ENCODE measurements around the gene TUBA4A.
A peak's percentile ranks its signal among the peaks of the same experiment; 100 is the strongest.

TUBA4A gene

GRCh38 chr2:219250049-219250781 lies 3.5 kb downstream of the TUBA4A start:
- Histone ChIP-seq H3K4me3 (ENCODE audit: low read depth in 1 of 2, low read length in 1 of 2) (peak overlapping the region; percentile 96 to 99), H3K27ac (peak overlapping the region; percentile 95), H3K36me3 (peaks cover 41% of the 10 kb centered on the region), H3K4me1 (ENCODE audit: control insufficient read depth in 1 of 2, insufficient read depth in 1 of 2, low read depth in 1 of 2, low read length in 1 of 2) (peaks cover 79 to 80% of the 10 kb centered on the region in 2 experiments), H3K9me3 (no peaks in the 10 kb centered on the region), H3K27me3 (no peaks in the 10 kb centered on the region)
- no peak for TF ChIP-seq CTCF (IDR thresholded peaks at IDR 0.05)

DNA sequence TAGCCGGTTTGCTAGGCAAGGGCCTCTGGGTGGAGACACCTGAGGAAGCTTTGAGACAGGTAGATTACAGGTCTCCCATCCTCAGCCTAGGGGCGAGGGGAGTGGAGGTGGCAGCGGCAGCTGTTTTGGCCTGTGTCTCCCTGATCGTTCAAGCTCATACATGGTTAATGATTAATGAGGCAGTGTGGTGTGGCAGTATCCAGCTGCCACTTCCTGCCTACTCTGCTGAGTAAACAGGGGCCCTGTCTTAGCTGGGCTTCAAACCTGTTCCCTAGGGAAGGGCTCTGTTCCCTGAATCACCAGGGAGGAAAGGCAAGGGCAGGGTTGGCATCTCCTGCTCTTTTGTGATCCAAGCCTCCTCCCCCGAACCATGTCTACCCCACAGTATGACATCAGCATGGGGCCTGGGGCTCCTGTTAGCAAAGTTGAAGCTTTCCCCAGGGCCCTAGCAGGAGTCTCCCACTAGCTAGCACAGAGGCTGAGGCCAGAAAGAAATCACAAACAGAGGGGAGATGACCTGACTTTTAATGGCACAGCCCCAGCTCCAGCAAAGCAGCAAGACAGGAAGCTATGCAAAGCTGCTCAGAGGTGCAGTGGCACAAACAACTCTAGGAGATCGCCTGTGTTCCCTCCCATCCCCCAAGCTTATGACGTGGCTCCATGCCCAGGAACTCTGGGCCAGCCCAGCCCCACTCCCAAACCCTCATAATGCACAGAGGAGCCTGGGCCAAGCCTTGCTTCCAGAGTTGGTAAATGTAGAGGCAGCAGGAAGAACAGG lies 4.3 kb downstream of the TUBA4A start:
- Histone ChIP-seq H3K27ac (peak overlapping the region; percentile 95), H3K4me3 (ENCODE audit: low read depth in 1 of 2, low read length in 1 of 2) (peak overlapping the region; percentile 96 to 99), H3K27me3 (no peaks in the 10 kb centered on the region), H3K4me1 (ENCODE audit: control insufficient read depth in 1 of 2, insufficient read depth in 1 of 2, low read depth in 1 of 2, low read length in 1 of 2) (peaks cover 79 to 81% of the 10 kb centered on the region in 2 experiments), H3K36me3 (peaks cover 41% of the 10 kb centered on the region), H3K9me3 (no peaks in the 10 kb centered on the region)
- TF ChIP-seq CTCF (IDR thresholded peaks at IDR 0.05): no peak

- TF ChIP-seq CTCF (IDR thresholded peaks at IDR 0.05): no peak
- Histone ChIP-seq H3K36me3 (peaks cover 41% of the 10 kb centered on the region), H3K9me3 (no peaks in the 10 kb centered on the region), H3K27me3 (no peaks in the 10 kb centered on the region), H3K4me3 (ENCODE audit: low read depth in 1 of 2, low read length in 1 of 2) (peak overlapping the region; percentile 96 to 99), H3K4me1 (ENCODE audit: control insufficient read depth in 1 of 2, insufficient read depth in 1 of 2, low read depth in 1 of 2, low read length in 1 of 2) (peaks cover 84 to 86% of the 10 kb centered on the region in 2 experiments), H3K27ac (peak overlapping the region; percentile 95)
These were observed 4.9 kb downstream of the TUBA4A start for GRCh38 chr2:219248845-219249202.

DNA sequence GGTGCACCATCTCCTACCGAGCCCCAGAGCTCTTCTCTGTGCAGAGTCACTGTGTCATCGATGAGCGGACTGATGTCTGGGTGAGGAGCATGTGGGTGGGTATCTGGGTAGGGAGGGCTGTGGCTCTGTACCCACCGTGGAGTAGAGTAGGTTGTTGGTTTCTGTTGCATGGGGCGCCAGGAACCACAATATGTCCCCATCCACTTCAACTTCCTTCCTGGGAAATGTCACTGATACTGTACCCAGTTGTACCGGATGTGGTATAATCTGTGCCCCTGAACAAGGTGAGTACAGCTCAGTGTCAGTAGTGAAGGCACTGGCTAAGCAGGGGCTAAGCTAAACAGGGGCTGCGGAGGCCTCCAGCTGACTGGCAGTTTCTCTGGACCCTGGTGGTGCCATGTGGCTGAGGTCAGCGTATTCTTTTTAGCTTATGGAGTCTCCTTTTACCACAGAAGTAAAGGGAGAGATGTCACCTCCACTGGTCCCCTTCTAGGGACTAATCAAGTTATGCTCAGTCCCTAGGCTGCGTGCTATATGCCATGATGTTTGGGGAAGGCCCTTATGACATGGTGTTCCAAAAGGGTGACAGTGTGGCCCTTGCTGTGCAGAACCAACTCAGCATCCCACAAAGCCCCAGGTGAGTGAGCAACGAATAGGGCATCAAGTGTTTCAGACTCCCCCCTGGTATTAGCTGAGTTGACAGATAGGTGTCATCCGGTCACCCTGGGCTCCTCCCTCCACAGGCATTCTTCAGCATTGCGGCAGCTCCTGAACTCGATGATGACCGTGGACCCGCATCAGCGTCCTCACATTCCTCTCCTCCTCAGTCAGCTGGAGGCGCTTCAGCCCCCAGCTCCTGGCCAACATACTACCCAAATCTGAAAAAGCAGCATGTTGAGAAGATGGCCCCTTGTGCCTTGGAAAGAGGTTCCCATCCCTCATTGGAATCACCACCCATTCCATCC lies 5.8 kb downstream of the TUBA4A start:
- H3K27ac ChIP-seq: peak overlapping the region; percentile 95
- TF ChIP-seq CTCF (IDR thresholded peaks at IDR 0.05): no peak
- no peaks in the 10 kb centered on the region for H3K9me3 ChIP-seq
- H3K4me1 ChIP-seq (ENCODE audit: control insufficient read depth in 1 of 2, insufficient read depth in 1 of 2, low read depth in 1 of 2, low read length in 1 of 2): peaks cover 91 to 92% of the 10 kb centered on the region in 2 experiments
- H3K36me3 ChIP-seq: peaks cover 41% of the 10 kb centered on the region
- H3K27me3 ChIP-seq: no peaks in the 10 kb centered on the region
- H3K4me3 ChIP-seq (ENCODE audit: low read depth in 1 of 2, low read length in 1 of 2): peak overlapping the region; percentile 96 to 99

DNA sequence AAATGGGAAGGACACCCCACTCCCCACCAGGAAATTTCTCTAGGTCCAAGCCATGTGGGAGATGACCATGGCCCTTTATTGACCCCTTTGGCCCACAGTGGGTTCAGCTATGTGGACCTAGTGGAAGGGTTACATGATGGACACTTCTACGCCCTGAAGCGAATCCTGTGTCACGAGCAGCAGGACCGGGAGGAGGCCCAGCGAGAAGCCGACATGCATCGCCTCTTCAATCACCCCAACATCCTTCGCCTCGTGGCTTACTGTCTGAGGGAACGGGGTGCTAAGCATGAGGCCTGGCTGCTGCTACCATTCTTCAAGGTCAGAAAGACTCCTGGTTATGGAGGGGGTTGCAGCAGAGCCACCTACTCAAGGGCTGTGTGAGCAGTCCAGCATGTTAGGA lies 7.2 kb downstream of the TUBA4A start:
- H3K4me3 ChIP-seq (ENCODE audit: low read depth in 1 of 2, low read length in 1 of 2): peak overlapping the region; percentile 96 to 99
- peak overlapping the region; percentile 95 for H3K27ac ChIP-seq
- no peaks in the 10 kb centered on the region for H3K27me3 ChIP-seq
- peaks cover 86 to 89% of the 10 kb centered on the region in 2 experiments for H3K4me1 ChIP-seq (ENCODE audit: control insufficient read depth in 1 of 2, insufficient read depth in 1 of 2, low read depth in 1 of 2, low read length in 1 of 2)
- no peak for TF ChIP-seq CTCF (IDR thresholded peaks at IDR 0.05)
- no peaks in the 10 kb centered on the region for H3K9me3 ChIP-seq
- H3K36me3 ChIP-seq: peaks cover 35% of the 10 kb centered on the region
